ENCODE data around the gene RBM34. TPM values are rescaled to one million over a fixed set of nuclear protein-coding genes. Genes with fewer than 3 reads are reported as not detected.
"Not testable (repeated sequence)": the region's sequence is repeated elsewhere in the genome, so short reads cannot be mapped to it uniquely, and the experiment has no call there.

RBM34 gene
- total and polyA plus RNA-seq, 2 donors from 2014 or later: 65.8 to 68.9 TPM

GRCh38 chr1:235160383-235160956 is 580 bp downstream of the RBM34 start:
- Histone ChIP-seq H3K4me1 (ENCODE audit: control insufficient read depth in 2 of 3, insufficient read depth in 2 of 3, low read depth in 1 of 3, low read length in 3 of 3) (peaks cover 0 to 11% (median 7%) of the 10 kb centered on the region in 3 donors), H3K36me3 (ENCODE audit: control insufficient read depth in 2 of 3, insufficient read depth in 3 of 3, low read length in 3 of 3) (peaks cover 4 to 23% (median 9%) of the 10 kb centered on the region in 3 donors), H3K9me3 (ENCODE audit: control insufficient read depth in 2 of 3, insufficient read depth in 1 of 3, low read length in 3 of 3) (no peaks in the 10 kb centered on the region), H3K4me3 (ENCODE audit: low read length in 3 of 3) (peak overlapping the region; percentile 76 to 96 (median 95)), H3K27me3 (ENCODE audit: control insufficient read depth, insufficient read depth, low read length) (no peaks in the 10 kb centered on the region), H3K9ac (ENCODE audit: low read length in 3 of 3) (peak overlapping the region; percentile 88 to 98 (median 91)), H3K27ac (ENCODE audit: low read depth in 2 of 2, low read length in 2 of 2) (peak overlapping the region; percentile 83 to 87)
- no peak for TF ChIP-seq CTCF (IDR thresholded peaks at IDR 0.05; ENCODE audit: borderline replicate concordance, extremely low read depth, insufficient read depth)
- intact Hi-C loops (cut with DNase I): no loop called here
- no peak for FAIRE-seq
- peak in 2 of 5 donors; percentile 68 to 72 for DNase-seq

GRCh38 chr1:235159930-235160329 is 1.1 kb downstream of the RBM34 start:
- H3K9me3 ChIP-seq (ENCODE audit: control insufficient read depth in 2 of 3, insufficient read depth in 1 of 3, low read length in 3 of 3); intact Hi-C loops (cut with DNase I); H3K27ac ChIP-seq (ENCODE audit: low read depth in 2 of 2, low read length in 2 of 2); H3K27me3 ChIP-seq (ENCODE audit: control insufficient read depth, insufficient read depth, low read length); DNase-seq; FAIRE-seq: not testable (repeated sequence)
- H3K36me3 ChIP-seq (ENCODE audit: control insufficient read depth in 2 of 3, insufficient read depth in 3 of 3, low read length in 3 of 3): peaks cover 4 to 23% (median 9%) of the 10 kb centered on the region in 3 donors
- peaks cover 0 to 11% (median 7%) of the 10 kb centered on the region in 3 donors for H3K4me1 ChIP-seq (ENCODE audit: control insufficient read depth in 2 of 3, insufficient read depth in 2 of 3, low read depth in 1 of 3, low read length in 3 of 3)
- peak overlapping the region in 1 of 3 donors; percentile 91 for H3K9ac ChIP-seq (ENCODE audit: low read length in 3 of 3)
- peak overlapping the region in 2 of 3 donors; percentile 95 to 96 for H3K4me3 ChIP-seq (ENCODE audit: low read length in 3 of 3)

- H3K9ac ChIP-seq (ENCODE audit: low read length in 3 of 3); H3K27me3 ChIP-seq (ENCODE audit: control insufficient read depth, insufficient read depth, low read length); FAIRE-seq; H3K27ac ChIP-seq (ENCODE audit: low read depth in 2 of 2, low read length in 2 of 2); DNase-seq; H3K4me3 ChIP-seq (ENCODE audit: low read length in 3 of 3); intact Hi-C loops (cut with DNase I); H3K9me3 ChIP-seq (ENCODE audit: control insufficient read depth in 2 of 3, insufficient read depth in 1 of 3, low read length in 3 of 3): not testable (repeated sequence)
- H3K36me3 ChIP-seq (ENCODE audit: control insufficient read depth in 2 of 3, insufficient read depth in 3 of 3, low read length in 3 of 3): peaks cover 7 to 23% (median 11%) of the 10 kb centered on the region in 3 donors
- H3K4me1 ChIP-seq (ENCODE audit: control insufficient read depth in 2 of 3, insufficient read depth in 2 of 3, low read depth in 1 of 3, low read length in 3 of 3): peaks cover 0 to 11% (median 7%) of the 10 kb centered on the region in 3 donors
Measured at GRCh38 chr1:235159284-235159683, 1.8 kb downstream of the RBM34 start.

GRCh38 chr1:235158680-235159079 is 2.4 kb downstream of the RBM34 start:
- intact Hi-C loops (cut with DNase I): no loop called here
- Histone ChIP-seq H3K9ac (ENCODE audit: low read length in 3 of 3) (no peak overlapping the region), H3K36me3 (ENCODE audit: control insufficient read depth in 2 of 3, insufficient read depth in 3 of 3, low read length in 3 of 3) (peaks cover 7 to 23% (median 11%) of the 10 kb centered on the region in 3 donors), H3K27ac (ENCODE audit: low read depth in 2 of 2, low read length in 2 of 2) (no peak overlapping the region), H3K4me3 (ENCODE audit: low read length in 3 of 3) (no peak overlapping the region), H3K4me1 (ENCODE audit: control insufficient read depth in 2 of 3, insufficient read depth in 2 of 3, low read depth in 1 of 3, low read length in 3 of 3) (peaks cover 0 to 11% (median 7%) of the 10 kb centered on the region in 3 donors), H3K9me3 (ENCODE audit: control insufficient read depth in 2 of 3, insufficient read depth in 1 of 3, low read length in 3 of 3) (no peaks in the 10 kb centered on the region), H3K27me3 (ENCODE audit: control insufficient read depth, insufficient read depth, low read length) (no peaks in the 10 kb centered on the region)
- no peak for DNase-seq
- no peak for TF ChIP-seq CTCF (IDR thresholded peaks at IDR 0.05; ENCODE audit: borderline replicate concordance, extremely low read depth, insufficient read depth)
- FAIRE-seq: no peak
